GM21447 (cell line): Measurements from ENCODE around the gene SPHK1.

Source experiments
- ATAC-seq: cut with Tn5 transposase; IDR thresholded peaks from one replicate; pipeline ENCODE4 v1.9.1; 2021; ENCODE audit not compliant: unreplicated experiment

The SPHK1 gene

DNA sequence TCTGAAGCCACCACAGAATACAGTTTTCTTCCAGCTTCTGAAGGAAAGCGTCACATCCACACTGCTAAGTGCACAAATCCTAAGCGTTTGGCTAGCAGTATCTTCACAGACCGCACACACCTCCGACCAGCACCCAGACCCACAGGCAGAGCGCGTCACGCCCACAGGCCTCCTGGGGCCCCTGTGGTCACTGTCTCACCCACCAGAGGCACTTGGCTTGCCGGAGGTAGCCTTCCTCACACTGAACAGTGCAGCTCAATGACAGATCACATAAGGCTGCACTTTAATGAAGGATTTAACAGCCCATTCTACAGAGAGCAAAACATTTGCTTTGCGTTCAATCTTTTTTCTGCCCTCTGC lies 21.2 kb downstream of the SPHK1 start:
- ATAC-seq: no peak

- ATAC-seq: no peak
Observed at GRCh38 chr17:76405967-76406647, 21.7 kb downstream of the SPHK1 start.

DNA sequence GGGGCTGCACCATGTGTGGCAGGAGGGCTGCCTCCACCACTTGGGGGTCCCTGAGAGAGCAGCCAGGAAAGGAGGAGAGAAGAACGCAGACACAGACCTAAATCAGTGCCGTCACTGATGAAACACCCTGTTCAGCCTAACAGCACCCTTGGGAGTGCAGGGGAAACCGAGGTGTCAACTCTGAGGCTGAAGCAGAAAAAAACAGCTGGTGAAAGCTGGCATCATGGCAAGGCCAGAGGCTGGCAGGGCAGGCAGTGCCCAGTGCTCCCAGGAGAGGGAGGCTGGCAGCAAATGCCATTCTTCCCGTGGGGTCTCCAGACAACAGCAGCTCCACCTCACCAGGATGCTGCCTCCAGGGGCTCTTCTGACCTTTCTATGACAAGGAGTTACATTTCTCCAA lies 23.1 kb downstream of the SPHK1 start:
- ATAC-seq: no peak

- no peak for ATAC-seq
Observed at GRCh38 chr17:76408037-76408849, 23.8 kb downstream of the SPHK1 start.

DNA sequence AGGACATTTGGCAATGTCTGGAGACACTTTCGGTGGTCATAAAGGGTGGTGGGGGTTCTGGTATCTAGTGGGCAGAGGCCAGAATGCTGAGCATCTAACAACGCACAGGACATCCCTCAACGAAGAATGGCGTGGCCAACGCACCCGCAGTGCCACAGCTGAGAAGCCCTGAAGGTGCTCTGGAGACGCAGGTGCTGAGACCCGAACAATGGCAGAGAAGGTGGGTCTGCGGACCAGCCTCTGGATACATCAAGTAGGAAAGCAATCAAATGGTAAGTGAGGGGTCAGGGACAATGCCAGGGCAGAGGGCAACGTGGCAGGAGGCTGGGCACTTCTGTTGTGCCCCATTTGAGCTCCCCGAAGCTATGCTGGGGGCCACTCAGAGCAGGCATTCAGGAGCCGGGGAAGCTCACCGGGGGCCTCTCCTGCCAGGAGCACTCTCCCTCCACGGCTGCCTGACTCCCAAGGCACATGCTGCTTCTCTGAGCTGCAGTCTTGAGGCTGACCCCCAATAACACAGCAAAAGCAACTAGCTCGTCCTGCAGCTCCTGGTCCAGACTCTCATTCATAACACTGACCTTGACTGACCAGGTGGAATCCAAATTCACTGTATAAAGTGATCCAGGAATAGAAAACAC lies 26.0 kb downstream of the SPHK1 start:
- ATAC-seq: no peak

GRCh38 chr17:76411247-76411646 lies 26.8 kb downstream of the SPHK1 start:
- no peak for ATAC-seq

- ATAC-seq: no peak
Observed at GRCh38 chr17:76414334-76415295, 30.2 kb downstream of the SPHK1 start.

DNA sequence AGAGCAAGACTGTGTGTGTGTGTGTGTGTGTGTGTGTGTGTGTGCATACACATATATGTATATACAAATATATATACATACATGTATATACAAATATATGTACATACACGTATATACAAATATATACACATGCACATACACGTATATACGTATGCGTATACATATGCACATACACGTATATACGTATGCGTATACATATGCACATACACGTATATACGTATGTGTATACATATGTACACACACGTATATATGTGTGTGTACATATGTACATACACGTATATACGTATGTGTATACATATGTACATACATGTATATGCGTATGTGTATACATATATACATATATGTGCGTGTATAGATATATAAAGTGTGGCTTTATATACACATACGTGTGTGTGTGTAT lies 31.4 kb downstream of the SPHK1 start:
- ATAC-seq: no peak

DNA sequence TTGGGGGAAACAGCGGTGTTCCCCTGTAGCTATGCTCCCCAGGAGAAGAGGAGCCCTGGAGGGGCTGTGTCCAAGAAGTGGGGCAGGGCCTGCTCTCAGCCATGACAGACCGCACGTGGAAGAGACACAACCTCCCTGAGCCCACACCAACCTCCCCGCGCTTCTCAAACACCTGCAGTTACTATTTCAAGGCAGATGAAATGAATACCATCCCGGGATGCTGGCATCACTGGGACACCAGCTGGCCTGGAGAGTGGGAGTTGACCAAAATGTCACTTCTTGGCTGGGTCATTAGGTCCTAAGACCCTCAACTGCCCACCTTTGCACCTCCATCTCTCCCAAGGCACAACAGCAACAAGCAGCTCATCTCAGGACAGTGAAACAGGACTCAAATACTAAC lies 32.0 kb downstream of the SPHK1 start:
- ATAC-seq: no peak

DNA sequence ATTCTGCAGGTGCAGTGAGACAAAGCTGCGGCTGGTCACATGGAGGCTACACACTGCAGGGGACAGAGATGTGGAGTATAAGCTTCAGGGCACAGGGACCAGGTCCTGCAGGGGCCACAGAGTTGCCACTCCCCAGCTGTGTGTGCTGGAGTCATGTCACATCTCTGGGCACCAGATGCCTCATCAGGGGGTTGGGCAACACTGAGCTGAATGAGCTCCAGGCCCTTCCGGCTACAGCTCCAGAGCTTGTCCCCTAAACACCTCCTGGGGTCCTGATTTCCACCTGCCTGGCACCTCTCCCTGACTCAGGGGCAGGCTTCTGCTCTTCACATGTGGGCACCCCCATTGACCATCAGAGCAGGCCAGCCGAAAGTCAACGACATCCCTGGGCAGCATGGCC lies 32.5 kb downstream of the SPHK1 start:
- no peak for ATAC-seq

- ATAC-seq: no peak
Observed at GRCh38 chr17:76417499-76418143, 33.2 kb downstream of the SPHK1 start.

- no peak for ATAC-seq
Observed at GRCh38 chr17:76419576-76420260, 35.3 kb downstream of the SPHK1 start.

DNA sequence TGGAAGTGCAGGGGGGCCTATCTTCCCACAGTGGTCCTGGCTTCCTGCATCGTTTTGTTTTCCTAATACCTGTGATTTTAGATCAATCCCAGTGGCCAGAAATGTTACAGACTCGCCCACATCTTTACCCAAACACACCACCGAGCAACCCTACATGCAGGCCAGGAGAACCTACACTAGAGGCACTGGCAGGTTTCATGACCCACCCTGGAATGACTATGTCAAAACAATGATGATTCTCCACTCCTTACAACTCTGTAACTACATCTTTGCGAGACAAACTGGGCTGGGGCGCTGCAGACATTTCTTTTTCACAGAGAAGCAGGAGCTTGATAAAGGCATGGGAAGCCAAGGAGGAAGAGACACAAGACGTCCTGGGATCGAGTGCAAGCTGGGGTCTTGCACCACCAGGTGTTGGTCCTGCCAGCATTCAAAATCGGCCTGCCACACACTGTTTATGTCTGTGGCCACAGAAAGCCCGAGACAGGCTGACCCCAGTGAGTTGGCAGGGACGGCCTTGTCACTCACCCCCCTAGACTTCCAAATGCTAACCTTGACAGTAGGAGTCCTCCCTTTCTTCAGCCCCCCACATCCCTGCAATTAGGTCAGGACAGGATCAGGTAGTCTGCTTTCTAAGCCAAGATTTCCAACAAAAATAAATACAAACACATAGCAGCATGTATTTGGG lies 36.1 kb downstream of the SPHK1 start:
- ATAC-seq: no peak

DNA sequence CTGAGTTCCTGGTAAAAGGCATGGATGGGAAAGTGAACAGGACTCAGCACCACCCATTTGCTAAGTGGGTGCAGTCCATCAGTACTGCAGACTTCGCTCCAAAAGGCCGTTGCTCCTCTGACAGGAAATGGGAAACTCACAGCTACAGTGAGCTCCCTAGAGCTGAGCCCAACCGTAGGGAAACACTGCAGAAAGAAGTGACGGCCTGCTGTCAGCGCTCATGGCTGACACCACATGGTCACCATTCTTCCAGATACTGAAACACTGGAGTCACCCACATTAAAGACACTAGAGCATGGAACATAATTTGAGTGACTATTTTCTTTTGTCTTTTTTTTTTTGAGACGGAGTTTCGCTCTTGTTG lies 36.6 kb downstream of the SPHK1 start:
- no peak for ATAC-seq

DNA sequence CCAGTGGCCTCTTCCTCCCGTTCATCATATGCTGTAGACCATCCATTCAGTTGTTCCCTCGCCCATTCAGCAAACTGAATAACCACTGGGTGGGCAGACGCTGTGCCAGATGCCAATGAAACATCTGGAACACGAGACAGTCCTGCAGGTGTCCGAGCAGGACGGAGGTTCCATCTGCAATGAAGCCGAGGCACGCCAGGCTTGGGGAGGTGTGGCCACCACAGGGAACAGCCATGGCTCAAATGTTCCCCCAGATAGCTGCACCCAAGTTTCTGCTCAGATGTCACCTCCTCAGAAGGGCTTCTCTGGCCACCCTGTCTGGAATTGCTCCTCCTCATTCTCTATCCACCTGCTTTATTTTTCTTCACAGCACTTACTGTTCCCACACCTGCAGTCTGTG lies 38.0 kb downstream of the SPHK1 start:
- ATAC-seq: no peak

DNA sequence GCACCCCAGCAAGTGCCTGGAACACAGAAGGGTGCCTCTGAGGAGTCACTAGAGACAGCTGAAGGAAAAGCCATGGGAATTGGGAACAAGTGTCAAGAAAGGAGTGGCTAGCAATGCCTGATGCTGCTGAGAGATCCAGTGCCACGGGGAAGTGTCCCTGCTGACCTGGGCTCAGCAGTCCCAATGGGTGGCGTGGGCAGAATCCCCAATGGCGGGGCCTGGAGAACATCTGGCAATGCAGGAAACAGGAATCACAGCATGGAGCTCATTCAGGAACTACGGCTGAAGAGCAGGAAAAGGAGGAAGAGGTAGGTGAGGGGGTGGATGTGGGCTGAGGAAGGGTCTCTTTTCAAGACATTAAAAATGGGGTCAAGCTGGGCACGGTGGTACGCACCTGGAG lies 38.5 kb downstream of the SPHK1 start:
- no peak for ATAC-seq

DNA sequence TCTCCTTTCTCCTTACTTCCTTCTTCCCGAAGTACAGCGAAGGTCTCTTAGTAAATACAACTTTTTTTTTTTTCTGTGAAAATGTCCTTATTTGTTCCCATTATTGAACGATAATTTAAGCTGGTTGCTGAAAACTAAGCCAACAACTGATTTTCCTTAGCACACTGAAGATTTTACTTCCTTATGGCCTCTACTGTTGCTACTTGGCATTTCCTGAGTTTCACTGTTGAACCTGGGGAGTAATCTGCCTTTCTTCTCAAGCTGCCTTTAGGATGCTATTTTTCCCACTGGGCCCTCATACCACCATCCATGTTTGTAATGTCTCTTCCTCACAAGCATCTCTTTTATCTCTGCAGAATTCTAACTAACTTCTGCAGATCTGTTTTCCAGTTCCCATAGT lies 42.4 kb downstream of the SPHK1 start:
- ATAC-seq: no peak

DNA sequence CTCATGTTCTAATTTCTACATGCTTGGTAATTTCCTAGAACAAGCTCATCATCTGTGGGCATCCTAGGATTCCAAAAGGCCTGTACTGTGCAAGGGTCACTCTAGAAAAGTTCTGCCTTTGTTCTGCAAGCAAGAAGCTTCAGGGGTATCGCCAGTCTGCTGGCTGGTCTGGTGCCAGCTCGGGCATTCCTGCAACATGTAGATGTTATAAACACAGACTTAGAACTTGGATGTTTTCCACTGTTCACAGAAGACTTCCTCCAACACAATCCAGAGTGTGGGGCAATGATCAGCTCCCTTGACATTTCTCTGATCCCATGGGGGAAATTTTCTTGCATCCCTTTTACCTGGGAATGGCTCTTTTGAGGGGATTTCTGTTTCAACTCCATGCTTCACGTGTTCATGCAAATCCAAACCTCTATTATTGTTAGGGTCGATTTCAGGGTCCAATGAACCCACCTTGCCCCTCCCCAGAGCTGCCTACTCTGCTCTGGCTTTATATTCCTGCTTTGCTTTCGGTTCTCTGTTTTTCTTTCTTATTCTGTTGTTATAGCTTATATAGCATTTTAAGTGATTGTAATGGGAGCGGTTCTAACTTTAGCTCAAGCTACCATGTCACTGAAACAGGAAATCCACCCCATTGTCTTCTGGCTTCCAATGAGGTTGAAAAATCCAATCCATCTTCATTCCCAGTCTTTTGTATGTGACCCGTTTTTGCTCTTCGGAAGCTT lies 43.3 kb downstream of the SPHK1 start:
- no peak for ATAC-seq

DNA sequence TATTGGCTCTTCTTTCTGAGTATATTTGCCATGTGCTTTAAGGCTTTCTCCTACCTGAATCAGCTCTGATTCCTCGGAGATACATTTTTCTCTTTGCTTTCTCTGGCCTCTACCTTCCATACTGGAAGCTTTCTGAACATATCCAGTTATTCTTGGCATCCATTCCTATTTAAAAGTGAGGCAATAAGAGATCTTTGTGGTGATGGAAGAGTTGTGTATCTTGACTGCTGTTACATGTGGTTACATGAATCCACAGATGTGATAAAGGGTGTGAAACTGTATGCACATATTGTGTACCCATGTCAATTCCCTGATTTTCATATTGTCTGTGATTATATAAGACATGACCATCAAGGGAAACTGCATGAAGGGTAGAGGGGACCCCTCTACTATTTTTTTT lies 44.1 kb downstream of the SPHK1 start:
- no peak for ATAC-seq
